ENCODE data around the gene KLF6. TPM values are rescaled to one million over a fixed set of nuclear protein-coding genes. Genes with fewer than 3 reads are reported as not detected.

Gene KLF6
- total RNA-seq, 1 experiment from 2014 or later, result 15.7 TPM

- no peak for DNase-seq (ENCODE audit: extremely low read depth, low read depth)
Observed at GRCh38 chr10:3790272-3790671, 5.3 kb upstream of the KLF6 start.

GRCh38 chr10:3789621-3790020 lies 4.6 kb upstream of the KLF6 start:
- no peak for DNase-seq (ENCODE audit: extremely low read depth, low read depth)

- DNase-seq (ENCODE audit: extremely low read depth, low read depth), result no peak
Observed at GRCh38 chr10:3787816-3788215, 2.8 kb upstream of the KLF6 start.

- no peak for DNase-seq (ENCODE audit: extremely low read depth, low read depth)
Observed at GRCh38 chr10:3787016-3787400, 2.0 kb upstream of the KLF6 start.

GRCh38 chr10:3786295-3787015 lies 1.4 kb upstream of the KLF6 start:
- no peak for DNase-seq (ENCODE audit: extremely low read depth, low read depth)

GRCh38 chr10:3785851-3786271 lies 852 bp upstream of the KLF6 start:
- no peak for DNase-seq (ENCODE audit: extremely low read depth, low read depth)

GRCh38 chr10:3785251-3785850 lies 342 bp upstream of the KLF6 start:
- peak; percentile 96 for DNase-seq (ENCODE audit: extremely low read depth, low read depth)

GRCh38 chr10:3783682-3784432 lies 1.2 kb downstream of the KLF6 start:
- DNase-seq (ENCODE audit: extremely low read depth, low read depth), result peak; percentile 60

- no peak for DNase-seq (ENCODE audit: extremely low read depth, low read depth)
Observed at GRCh38 chr10:3783316-3783681, 1.7 kb downstream of the KLF6 start.

GRCh38 chr10:3782451-3783315 lies 2.3 kb downstream of the KLF6 start:
- peak; percentile 62 for DNase-seq (ENCODE audit: extremely low read depth, low read depth)

GRCh38 chr10:3782146-3782450 lies 2.9 kb downstream of the KLF6 start:
- DNase-seq (ENCODE audit: extremely low read depth, low read depth), result no peak

- no peak for DNase-seq (ENCODE audit: extremely low read depth, low read depth)
Observed at GRCh38 chr10:3781468-3782145, 3.4 kb downstream of the KLF6 start.

GRCh38 chr10:3780771-3781467 lies 4.1 kb downstream of the KLF6 start:
- DNase-seq (ENCODE audit: extremely low read depth, low read depth), result no peak

GRCh38 chr10:3780021-3780770 lies 4.8 kb downstream of the KLF6 start:
- no peak for DNase-seq (ENCODE audit: extremely low read depth, low read depth)

- no peak for DNase-seq (ENCODE audit: extremely low read depth, low read depth)
Observed at GRCh38 chr10:3779158-3779741, 5.8 kb downstream of the KLF6 start.

GRCh38 chr10:3778692-3779157 lies 6.3 kb downstream of the KLF6 start:
- DNase-seq (ENCODE audit: extremely low read depth, low read depth), result no peak

GRCh38 chr10:3777981-3778691 lies 6.9 kb downstream of the KLF6 start:
- DNase-seq (ENCODE audit: extremely low read depth, low read depth), result no peak
